HEK293 (cell line): ENCODE results near the gene CPN2.

ENCODE experiments used
- CTCF ChIA-PET: fragments of 350-600 bp; formaldehyde crosslinking; extraction: SDS; loops from one replicate; lab custom pipeline; 2021; ENCODE audit warnings: antibody characterized with exemption; lab: Yijun Ruan, JAX
- POLR2A ChIA-PET: fragments of 300-600 bp; formaldehyde crosslinking; extraction: SDS; loops from one replicate; lab custom pipeline; 2020; ENCODE audit warnings: antibody characterized with exemption, inconsistent platforms; lab: Yijun Ruan, JAX
- H3K27ac ChIP-seq: fragments of 200-500 bp; sonication (Bioruptor generic); 2 replicates; pipeline ENCODE4 v1.5.1; 2014; ENCODE audit warnings: low read depth, low read length, control low read depth, inconsistent platforms; ENCODE audit errors: extremely low read depth
- H3K36me3 ChIP-seq, 2 experiments: fragments of 200-500 bp in 1 of 2; sonication (Bioruptor generic) in 1 of 2; 1 replicate in 1 of 2; 2 replicates in 1 of 2; pipeline ENCODE4 v1.5.1; 2014 to 2017; ENCODE audit warnings: inconsistent platforms in 2 of 2, low read length in 2 of 2; ENCODE audit not compliant: control insufficient read depth in 2 of 2, insufficient read depth in 1 of 2
- H3K4me1 ChIP-seq: fragments of 200-500 bp; sonication (Bioruptor generic); 2 replicates; pipeline ENCODE4 v1.5.1; 2014; ENCODE audit warnings: mild to moderate bottlenecking, low read length, inconsistent platforms; ENCODE audit not compliant: control insufficient read depth, insufficient read depth
- H3K4me3 ChIP-seq: 2 replicates; pipeline ENCODE4 v1.5.1; 2011; ENCODE audit warnings: low read depth, mild to moderate bottlenecking, control low read depth, low read length, moderate library complexity
- H3K9me3 ChIP-seq: fragments of 200-500 bp; sonication (Bioruptor generic); 2 replicates; pipeline ENCODE4 v1.5.1; 2014; ENCODE audit warnings: low read depth, low read length, inconsistent platforms; ENCODE audit not compliant: control insufficient read depth, insufficient read depth
- BCL6B ChIP-seq: fragments of 450-650 bp; formaldehyde crosslinking; IDR thresholded peaks from 2 replicates; pipeline ENCODE4 v1.5.1; 2017; ENCODE audit warnings: missing biosample characterization, missing genetic modification characterization
- GLI2 ChIP-seq: fragments of 450-650 bp; formaldehyde crosslinking; IDR thresholded peaks from 2 replicates; pipeline ENCODE4; 2017; ENCODE audit warnings: missing biosample characterization, missing genetic modification characterization, low read depth, borderline replicate concordance
- PRDM4 ChIP-seq: fragments of 450-650 bp; formaldehyde crosslinking; IDR thresholded peaks from 2 replicates; pipeline ENCODE4 v1.5.1; 2017; ENCODE audit warnings: missing biosample characterization, missing genetic modification characterization
- SP2 ChIP-seq: fragments of 450-650 bp; formaldehyde crosslinking; IDR thresholded peaks from 2 replicates; pipeline ENCODE4 v1.5.1; 2016; ENCODE audit warnings: missing biosample characterization, missing genetic modification characterization
- ZBTB20 ChIP-seq: fragments of 450-650 bp; formaldehyde crosslinking; IDR thresholded peaks from 2 replicates; pipeline ENCODE4 v1.5.1; 2016; ENCODE audit warnings: missing biosample characterization, missing genetic modification characterization
- ZNF311 ChIP-seq: fragments of 450-650 bp; formaldehyde crosslinking; IDR thresholded peaks from 2 replicates; pipeline ENCODE4 v1.5.1; 2017; ENCODE audit warnings: missing biosample characterization, missing genetic modification characterization, borderline replicate concordance
- ZNF341 ChIP-seq: fragments of 450-650 bp; formaldehyde crosslinking; IDR thresholded peaks from 2 replicates; pipeline ENCODE4; 2016; ENCODE audit warnings: low read depth, missing biosample characterization, missing genetic modification characterization
- ZNF391 ChIP-seq: fragments of 450-650 bp; formaldehyde crosslinking; IDR thresholded peaks from 2 replicates; pipeline ENCODE4 v1.5.1; 2016; ENCODE audit warnings: low read depth, missing biosample characterization, missing genetic modification characterization, borderline replicate concordance
- ZNF521 ChIP-seq: fragments of 450-650 bp; formaldehyde crosslinking; IDR thresholded peaks from 2 replicates; pipeline ENCODE4 v1.5.1; 2017; ENCODE audit warnings: missing biosample characterization, mild to moderate bottlenecking, missing genetic modification characterization
- ZNF610 ChIP-seq: fragments of 450-650 bp; formaldehyde crosslinking; IDR thresholded peaks from 2 replicates; pipeline ENCODE4 v1.5.1; 2016; ENCODE audit warnings: missing biosample characterization, missing genetic modification characterization, borderline replicate concordance
- ZNF660 ChIP-seq: fragments of 450-650 bp; IDR thresholded peaks from 2 replicates; pipeline ENCODE4 v1.5.1; 2018; ENCODE audit warnings: missing biosample characterization, mild to moderate bottlenecking, missing genetic modification characterization
- ZNF785 ChIP-seq: fragments of 450-650 bp; formaldehyde crosslinking; IDR thresholded peaks from 2 replicates; pipeline ENCODE4 v1.5.1; 2016; ENCODE audit warnings: missing biosample characterization, missing genetic modification characterization
- ZNF843 ChIP-seq: fragments of 450-650 bp; formaldehyde crosslinking; IDR thresholded peaks from 2 replicates; pipeline ENCODE4 v1.5.1; 2016; ENCODE audit warnings: missing biosample characterization, missing genetic modification characterization
- TF ChIP-seq, protein P1 (sequence below): fragments of 450-650 bp; formaldehyde crosslinking; IDR thresholded peaks from 2 replicates; pipeline ENCODE4 v1.5.1; 2016; ENCODE audit warnings: missing biosample characterization, missing genetic modification characterization

CPN2 gene

GRCh38 chr3:194387276-194387675 is 36.1 kb upstream of the CPN2 start (continued):
- no peak for TF ChIP-seq ZNF660 (tag by site-specific recombination)

- H3K9me3 ChIP-seq = no peaks in the 10 kb centered on the region
- TF ChIP-seq BCL6B (tag by site-specific recombination) = peak; percentile 71
- TF ChIP-seq, protein P1, sequence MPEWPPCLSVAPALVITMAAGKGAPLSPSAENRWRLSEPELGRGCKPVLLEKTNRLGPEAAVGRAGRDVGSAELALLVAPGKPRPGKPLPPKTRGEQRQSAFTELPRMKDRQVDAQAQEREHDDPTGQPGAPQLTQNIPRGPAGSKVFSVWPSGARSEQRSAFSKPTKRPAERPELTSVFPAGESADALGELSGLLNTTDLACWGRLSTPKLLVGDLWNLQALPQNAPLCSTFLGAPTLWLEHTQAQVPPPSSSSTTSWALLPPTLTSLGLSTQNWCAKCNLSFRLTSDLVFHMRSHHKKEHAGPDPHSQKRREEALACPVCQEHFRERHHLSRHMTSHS (tag by site-specific recombination) = no peak
- no peaks in the 10 kb centered on the region for H3K36me3 ChIP-seq
- H3K27ac ChIP-seq = no peak overlapping the region
- ChIA-PET CTCF (interaction anchor here (1.5 kb wide), 1 partner anchor 17 kb away, joined by 4 read pairs; no protein-coding TSS in a partner anchor), POLR2A (no interaction called here)
- no peaks in the 10 kb centered on the region for H3K4me1 ChIP-seq
- no peak overlapping the region for H3K4me3 ChIP-seq
These were observed 35.5 kb upstream of the CPN2 start for GRCh38 chr3:194386648-194387047.

- CTCF ChIA-PET = interaction anchor here (0.7 to 1.5 kb wide), 3 partner anchors 13 to 647 kb away, joined by 3 to 4 read pairs (median 3); no protein-coding TSS in a partner anchor
- Histone ChIP-seq H3K36me3 (no peaks in the 10 kb centered on the region), H3K9me3 (no peaks in the 10 kb centered on the region), H3K27ac (no peak overlapping the region)
- no peak for TF ChIP-seq ZNF311 (tag by site-specific recombination)
- no peak for TF ChIP-seq GLI2 (tag by site-specific recombination)
- no peak for TF ChIP-seq ZNF610 (tag by site-specific recombination)
- TF ChIP-seq PRDM4 (tag by site-specific recombination) = no peak
- TF ChIP-seq ZNF391 (tag by site-specific recombination) = no peak
- TF ChIP-seq ZBTB20 = no peak
- TF ChIP-seq ZNF785 (tag by site-specific recombination) = no peak
- TF ChIP-seq ZNF843 (tag by site-specific recombination) = no peak
- TF ChIP-seq, all 188 proteins: peak for 0
- H3K4me3 ChIP-seq = no peak overlapping the region
- no peaks in the 10 kb centered on the region for H3K4me1 ChIP-seq
- POLR2A ChIA-PET = no interaction called here
These were observed 34.9 kb upstream of the CPN2 start for GRCh38 chr3:194386066-194386465.

DNA sequence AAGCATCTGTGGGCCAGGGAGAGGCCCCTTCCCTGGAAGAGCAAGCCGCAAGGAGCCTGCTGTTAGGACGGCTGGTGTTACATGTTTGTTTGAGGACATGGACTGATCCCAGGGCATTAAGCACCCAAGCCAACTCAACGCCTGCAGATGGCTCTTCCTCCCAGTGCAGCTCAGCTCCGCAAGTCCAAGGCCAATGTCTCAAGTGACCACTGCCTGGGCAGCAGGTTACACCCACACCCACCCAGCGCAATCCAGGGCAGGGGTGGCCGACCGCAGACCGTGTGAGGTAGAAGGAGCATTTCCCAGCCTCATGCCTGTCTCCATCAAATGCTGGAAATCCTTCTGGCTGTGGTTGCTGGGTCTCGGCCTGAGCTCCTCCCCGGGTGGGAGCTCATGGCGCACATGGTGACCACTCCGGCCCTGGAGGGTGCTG is 33.5 kb upstream of the CPN2 start:
- H3K4me3 ChIP-seq = no peak overlapping the region
- POLR2A ChIA-PET = no interaction called here
- no peaks in the 10 kb centered on the region for H3K4me1 ChIP-seq
- H3K9me3 ChIP-seq = no peaks in the 10 kb centered on the region
- H3K27ac ChIP-seq = no peak overlapping the region
- CTCF ChIA-PET = no interaction called here
- H3K36me3 ChIP-seq = no peaks in the 10 kb centered on the region
- TF ChIP-seq ZNF521 = no peak
- TF ChIP-seq, protein P1 (tag by site-specific recombination) = no peak
- peak; percentile 57 for TF ChIP-seq ZNF341
- TF ChIP-seq SP2 = no peak
